ENCODE results near the gene SPAG16. TPM values are rescaled to one million over a fixed set of nuclear protein-coding genes. Genes with fewer than 3 reads are reported as not detected.
A peak's percentile ranks its signal among the peaks of the same experiment; 100 is the strongest.

SPAG16 gene
- total and polyA plus RNA-seq, 3 donors from 2014 or later, result 69.7 to 111 (median 80.7) TPM

- H3K36me3 ChIP-seq (ENCODE audit: low read depth, missing control alignments), result no peaks in the 10 kb centered on the region
- WGBS, 2 donors, result 83 to 86% methylated on average over 2 to 3 of the region's 3 CpGs
- no peaks in the 10 kb centered on the region for H3K4me1 ChIP-seq
- intact Hi-C loops (cut with DNase I; ENCODE audit: low total_unique reads), result no loop called here
- no peaks in the 10 kb centered on the region for H3K27me3 ChIP-seq
- DNase-seq, result no peak
- no peaks in the 10 kb centered on the region for H3K9me3 ChIP-seq
- no peak overlapping the region for H3K4me3 ChIP-seq
- TF ChIP-seq, protein P1, sequence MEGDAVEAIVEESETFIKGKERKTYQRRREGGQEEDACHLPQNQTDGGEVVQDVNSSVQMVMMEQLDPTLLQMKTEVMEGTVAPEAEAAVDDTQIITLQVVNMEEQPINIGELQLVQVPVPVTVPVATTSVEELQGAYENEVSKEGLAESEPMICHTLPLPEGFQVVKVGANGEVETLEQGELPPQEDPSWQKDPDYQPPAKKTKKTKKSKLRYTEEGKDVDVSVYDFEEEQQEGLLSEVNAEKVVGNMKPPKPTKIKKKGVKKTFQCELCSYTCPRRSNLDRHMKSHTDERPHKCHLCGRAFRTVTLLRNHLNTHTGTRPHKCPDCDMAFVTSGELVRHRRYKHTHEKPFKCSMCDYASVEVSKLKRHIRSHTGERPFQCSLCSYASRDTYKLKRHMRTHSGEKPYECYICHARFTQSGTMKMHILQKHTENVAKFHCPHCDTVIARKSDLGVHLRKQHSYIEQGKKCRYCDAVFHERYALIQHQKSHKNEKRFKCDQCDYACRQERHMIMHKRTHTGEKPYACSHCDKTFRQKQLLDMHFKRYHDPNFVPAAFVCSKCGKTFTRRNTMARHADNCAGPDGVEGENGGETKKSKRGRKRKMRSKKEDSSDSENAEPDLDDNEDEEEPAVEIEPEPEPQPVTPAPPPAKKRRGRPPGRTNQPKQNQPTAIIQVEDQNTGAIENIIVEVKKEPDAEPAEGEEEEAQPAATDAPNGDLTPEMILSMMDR (IDR thresholded peaks at IDR 0.05), result no peak
- TF ChIP-seq POLR2A (IDR thresholded peaks at IDR 0.05), result no peak
- no peak overlapping the region for H3K27ac ChIP-seq
Measured at GRCh38 chr2:213923543-213923942, 639.3 kb downstream of the SPAG16 start.

DNA sequence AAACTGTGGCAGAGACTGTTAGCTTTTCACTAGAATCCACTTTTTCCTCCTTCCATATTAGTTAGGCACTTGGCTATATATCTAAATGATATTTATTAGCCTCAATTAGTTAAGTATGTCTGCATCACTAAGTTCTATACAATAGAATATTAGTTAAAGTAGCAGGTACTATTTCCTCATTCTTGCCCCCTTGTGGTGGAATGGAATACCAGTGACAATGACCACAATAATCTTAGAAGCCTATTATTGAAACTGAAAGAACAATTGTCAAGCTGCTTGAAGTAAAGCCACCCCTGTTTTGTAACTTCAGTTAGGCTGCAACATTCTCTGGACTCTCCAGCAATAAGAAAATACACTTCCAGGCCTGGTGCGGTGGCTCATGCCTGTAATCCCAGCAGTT, 650.3 kb downstream of the SPAG16 start:
- WGBS, 2 donors, result 67 to 95% methylated on average over 1 of the region's 1 CpG
- no peaks in the 10 kb centered on the region for H3K27me3 ChIP-seq
- H3K9me3 ChIP-seq, result no peaks in the 10 kb centered on the region
- no peak for TF ChIP-seq POLR2A (IDR thresholded peaks at IDR 0.05)
- TF ChIP-seq, protein P1 (IDR thresholded peaks at IDR 0.05), result peak in 1 of 3 experiments; percentile 55
- no peak overlapping the region for H3K4me3 ChIP-seq
- no peak for DNase-seq
- no peaks in the 10 kb centered on the region for H3K4me1 ChIP-seq
- H3K36me3 ChIP-seq (ENCODE audit: low read depth, missing control alignments), result no peaks in the 10 kb centered on the region
- intact Hi-C loops (cut with DNase I; ENCODE audit: low total_unique reads), result no loop called here
- H3K27ac ChIP-seq, result no peak overlapping the region

DNA sequence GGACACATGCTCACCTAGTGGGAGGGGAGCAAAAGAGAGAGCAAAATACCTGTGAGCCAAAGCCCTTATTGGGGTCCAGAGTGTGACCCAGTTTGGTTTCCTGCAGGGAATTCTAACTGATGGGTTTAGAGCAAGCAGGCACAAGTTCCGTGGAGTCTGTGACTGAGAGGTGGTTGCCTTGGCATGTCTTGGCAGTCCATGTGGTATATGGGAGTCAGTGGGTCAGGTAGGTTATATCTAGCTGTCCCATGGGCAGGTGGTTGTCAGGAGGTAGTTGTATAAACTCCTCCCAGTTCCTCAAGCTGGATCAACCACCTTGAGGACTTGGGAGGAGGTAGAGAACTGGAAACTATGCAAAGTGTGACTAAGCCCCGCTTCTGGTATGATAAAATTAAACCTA, 673.8 kb downstream of the SPAG16 start:
- Histone ChIP-seq H3K9me3 (no peaks in the 10 kb centered on the region), H3K4me1 (no peaks in the 10 kb centered on the region), H3K36me3 (ENCODE audit: low read depth, missing control alignments) (no peaks in the 10 kb centered on the region), H3K27me3 (no peaks in the 10 kb centered on the region), H3K4me3 (no peak overlapping the region), H3K27ac (no peak overlapping the region)
- intact Hi-C loops (cut with DNase I; ENCODE audit: low total_unique reads), result no loop called here
- DNase-seq, result no peak
- WGBS, 2 donors, result 77 to 97% methylated on average over 1 to 2 of the region's 2 CpGs
- TF ChIP-seq, protein P1 (IDR thresholded peaks at IDR 0.05), result no peak
- TF ChIP-seq POLR2A (IDR thresholded peaks at IDR 0.05), result no peak

- H3K4me1 ChIP-seq, result no peaks in the 10 kb centered on the region
- no peaks in the 10 kb centered on the region for H3K27me3 ChIP-seq
- intact Hi-C loops (cut with DNase I; ENCODE audit: low total_unique reads), result no loop called here
- 91 to 100% methylated on average over 1 of the region's 1 CpG for WGBS, 2 donors
- no peak overlapping the region for H3K27ac ChIP-seq
- TF ChIP-seq, protein P1 (IDR thresholded peaks at IDR 0.05), result no peak
- no peak for TF ChIP-seq POLR2A (IDR thresholded peaks at IDR 0.05)
- H3K36me3 ChIP-seq (ENCODE audit: low read depth, missing control alignments), result no peaks in the 10 kb centered on the region
- no peak overlapping the region for H3K4me3 ChIP-seq
- no peaks in the 10 kb centered on the region for H3K9me3 ChIP-seq
- no peak for DNase-seq
Measured at GRCh38 chr2:213959589-213959988, 675.3 kb downstream of the SPAG16 start.

DNA sequence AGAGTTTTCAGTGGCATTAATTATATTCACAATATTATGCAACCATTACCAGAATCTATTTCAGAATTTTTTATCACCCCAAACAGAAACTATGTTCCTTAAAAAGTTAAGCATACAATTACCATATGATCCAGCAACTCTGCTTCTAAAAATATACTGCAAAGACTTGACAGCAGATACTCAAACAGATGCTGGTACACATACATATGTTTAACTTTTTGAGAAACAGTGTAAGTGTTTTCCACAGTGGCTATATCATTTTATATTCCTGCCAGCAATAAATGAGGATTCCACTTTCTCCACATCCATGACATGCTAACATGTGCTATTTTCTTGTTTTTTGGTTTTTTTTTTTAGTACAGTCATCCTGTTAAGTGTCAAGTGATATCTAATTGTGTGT, 687.3 kb downstream of the SPAG16 start:
- no peak overlapping the region for H3K27ac ChIP-seq
- no peak overlapping the region for H3K4me3 ChIP-seq
- H3K9me3 ChIP-seq, result no peaks in the 10 kb centered on the region
- no peaks in the 10 kb centered on the region for H3K36me3 ChIP-seq (ENCODE audit: low read depth, missing control alignments)
- H3K4me1 ChIP-seq, result no peaks in the 10 kb centered on the region
- intact Hi-C loops (cut with DNase I; ENCODE audit: low total_unique reads), result no loop called here
- no peaks in the 10 kb centered on the region for H3K27me3 ChIP-seq
- DNase-seq, result no peak
- TF ChIP-seq, protein P1 (IDR thresholded peaks at IDR 0.05), result no peak
- TF ChIP-seq POLR2A (IDR thresholded peaks at IDR 0.05), result no peak

All from testis (tissue), 3 donors.